GM19099 (cell line): ENCODE data around the gene KCNQ1.

ENCODE experiments used
- POLR2A ChIP-seq: IDR thresholded peaks from 3 replicates; pipeline ENCODE4 v1.6.1; 2011; ENCODE audit warnings: low read depth; ENCODE audit not compliant: insufficient read length; ENCODE audit errors: extremely low read depth

The KCNQ1 gene

DNA sequence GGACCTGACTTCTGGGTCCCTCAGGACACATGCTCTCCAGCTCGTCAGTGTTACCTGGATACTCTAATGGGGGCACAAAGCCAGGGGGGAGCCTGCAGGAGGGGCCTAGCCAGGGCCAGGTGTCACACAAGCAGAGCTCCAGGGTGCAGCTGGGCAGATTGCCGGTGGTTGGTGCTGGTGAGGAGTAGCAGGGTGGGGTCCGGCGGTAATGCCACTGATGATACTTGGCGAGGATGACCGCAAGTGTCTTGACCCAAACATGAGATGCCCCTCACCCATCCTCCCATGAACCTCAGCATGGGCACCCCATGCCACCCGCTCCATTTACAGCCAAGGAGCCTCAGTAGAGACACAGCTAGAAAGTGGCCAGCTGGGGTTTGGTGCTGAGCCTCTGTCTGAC, 270.1 kb downstream of the KCNQ1 start:
- TF ChIP-seq POLR2A: no peak

DNA sequence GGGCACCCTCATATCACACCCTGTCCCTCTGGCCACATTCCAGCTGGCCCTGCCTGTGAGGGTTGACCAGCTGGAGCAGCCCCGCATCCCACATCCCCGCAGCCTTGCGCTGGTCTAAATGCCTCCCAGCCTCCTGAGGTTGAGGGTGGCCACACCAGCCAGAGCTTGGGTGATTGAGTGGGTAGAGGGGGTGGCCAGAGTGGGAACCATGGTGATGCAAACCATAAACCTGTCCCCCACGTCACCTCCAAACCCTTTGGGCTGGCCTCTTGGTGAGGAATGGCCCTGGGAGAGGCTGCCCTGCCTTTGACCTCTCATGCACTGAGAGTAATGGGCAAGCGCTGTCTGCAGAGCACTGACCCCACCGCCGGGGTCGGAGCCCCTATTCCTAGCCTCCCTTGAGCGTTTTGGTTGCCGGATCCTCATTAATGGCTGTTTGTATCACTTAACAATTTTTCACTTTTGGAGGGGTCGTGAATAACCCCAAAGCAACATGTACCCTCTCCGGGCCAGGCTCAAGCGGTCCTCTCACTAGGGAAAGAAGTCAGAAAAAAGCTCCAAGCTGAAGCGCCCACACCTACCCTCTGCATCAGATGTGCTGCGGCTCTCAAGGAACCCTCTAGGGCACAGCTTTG, 271.0 kb downstream of the KCNQ1 start:
- no peak for TF ChIP-seq POLR2A

DNA sequence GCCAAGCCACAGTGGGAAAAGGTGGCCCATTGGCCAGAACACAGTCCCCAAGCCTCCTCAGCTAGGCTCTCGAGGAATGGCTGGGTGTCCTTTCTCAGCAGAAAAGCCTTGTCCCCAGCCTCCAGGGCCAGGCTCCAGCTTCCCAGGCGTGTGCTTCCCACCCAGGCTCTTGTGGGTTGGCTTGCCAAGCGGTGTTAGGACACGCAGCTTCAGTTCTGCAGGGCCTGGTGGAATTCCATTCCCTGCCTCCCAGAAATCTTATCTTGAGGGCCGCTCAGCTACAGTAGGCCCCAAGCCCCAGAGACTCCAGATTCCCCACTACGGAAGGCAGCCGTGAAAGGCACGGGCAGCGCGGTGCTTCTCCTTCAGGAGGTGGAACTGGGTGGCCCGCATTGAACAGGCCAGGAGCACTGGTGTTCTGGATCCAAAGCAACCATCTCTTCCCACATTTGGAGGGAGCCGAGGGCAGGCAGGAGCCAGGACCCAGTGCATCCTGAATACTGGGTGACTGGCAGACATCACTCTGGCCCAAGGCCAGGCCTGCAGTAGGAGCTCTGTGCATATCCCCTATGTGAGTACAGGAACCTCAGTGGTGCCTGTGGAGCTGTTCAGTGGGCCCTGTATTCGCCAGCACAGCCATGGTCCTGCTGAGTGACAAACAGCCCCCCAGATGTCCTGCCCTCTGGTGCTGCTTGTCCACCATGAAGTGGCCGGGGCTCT, 271.7 kb downstream of the KCNQ1 start:
- no peak for TF ChIP-seq POLR2A

DNA sequence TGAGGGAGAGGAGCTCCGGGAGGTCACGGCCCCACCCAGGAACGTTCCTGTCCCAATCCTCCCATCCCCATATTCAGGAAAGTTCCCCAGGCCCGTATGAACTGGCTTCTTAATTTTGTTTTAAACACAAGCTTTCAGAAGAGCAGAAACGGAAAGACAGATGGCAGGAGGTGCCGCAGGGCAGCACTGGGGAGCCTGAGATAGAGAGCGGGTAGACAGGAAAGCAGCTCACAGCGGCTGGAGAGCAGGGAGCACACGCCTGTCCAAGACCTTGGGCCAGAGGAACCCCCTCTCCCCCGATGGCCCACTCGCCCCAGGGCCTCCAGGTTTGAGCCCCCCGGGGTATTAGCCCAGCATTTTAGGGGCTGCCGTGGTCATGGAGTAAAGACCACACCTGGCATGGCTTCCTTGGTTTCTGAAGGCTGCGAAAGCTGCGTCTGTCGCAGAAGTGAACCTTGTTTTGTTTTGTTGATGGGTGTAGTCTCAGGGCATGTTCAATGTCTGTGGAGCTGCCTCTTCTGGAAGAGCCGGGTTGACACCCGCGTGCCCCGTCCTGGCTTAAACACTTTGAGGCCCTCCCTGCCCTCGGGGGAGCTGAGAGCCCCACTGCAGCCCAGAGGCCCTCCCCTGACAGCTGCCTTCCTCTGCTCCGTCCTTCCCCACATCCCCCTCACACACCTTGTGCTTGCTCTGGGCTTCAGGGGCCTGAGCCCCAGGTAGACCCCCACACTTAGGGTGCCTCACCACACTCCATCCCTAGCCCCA, 272.9 kb downstream of the KCNQ1 start:
- TF ChIP-seq POLR2A: no peak

DNA sequence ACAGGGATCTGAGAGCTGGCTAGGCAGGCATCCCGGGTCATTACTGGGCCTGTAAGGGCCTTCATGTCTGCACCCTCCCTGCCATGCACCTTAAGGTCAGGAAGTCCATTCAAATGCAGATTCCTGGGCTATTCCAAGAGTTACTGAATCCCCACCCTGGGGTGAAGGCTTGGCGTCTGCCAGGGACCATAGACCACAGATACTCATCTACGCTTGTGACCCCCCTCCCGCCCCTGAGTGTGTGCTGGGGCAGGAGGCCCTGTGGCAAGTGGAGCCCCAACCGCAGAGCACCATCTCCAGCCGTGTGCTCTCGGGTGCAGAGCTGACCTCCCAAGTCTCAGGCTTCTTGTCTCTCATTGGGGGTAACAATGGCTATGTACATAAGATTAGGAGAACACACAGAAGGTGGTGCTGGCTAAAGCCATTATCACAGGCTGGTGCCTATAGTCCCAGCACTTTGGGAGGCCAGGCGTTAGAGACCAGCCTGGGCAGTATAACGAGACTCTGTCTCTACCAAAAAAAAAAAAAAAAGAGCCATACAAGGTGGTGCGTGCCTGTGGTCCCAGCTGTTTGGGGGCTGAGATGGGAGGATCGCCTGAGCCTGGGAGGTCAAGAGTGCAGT, 274.1 kb downstream of the KCNQ1 start:
- no peak for TF ChIP-seq POLR2A

DNA sequence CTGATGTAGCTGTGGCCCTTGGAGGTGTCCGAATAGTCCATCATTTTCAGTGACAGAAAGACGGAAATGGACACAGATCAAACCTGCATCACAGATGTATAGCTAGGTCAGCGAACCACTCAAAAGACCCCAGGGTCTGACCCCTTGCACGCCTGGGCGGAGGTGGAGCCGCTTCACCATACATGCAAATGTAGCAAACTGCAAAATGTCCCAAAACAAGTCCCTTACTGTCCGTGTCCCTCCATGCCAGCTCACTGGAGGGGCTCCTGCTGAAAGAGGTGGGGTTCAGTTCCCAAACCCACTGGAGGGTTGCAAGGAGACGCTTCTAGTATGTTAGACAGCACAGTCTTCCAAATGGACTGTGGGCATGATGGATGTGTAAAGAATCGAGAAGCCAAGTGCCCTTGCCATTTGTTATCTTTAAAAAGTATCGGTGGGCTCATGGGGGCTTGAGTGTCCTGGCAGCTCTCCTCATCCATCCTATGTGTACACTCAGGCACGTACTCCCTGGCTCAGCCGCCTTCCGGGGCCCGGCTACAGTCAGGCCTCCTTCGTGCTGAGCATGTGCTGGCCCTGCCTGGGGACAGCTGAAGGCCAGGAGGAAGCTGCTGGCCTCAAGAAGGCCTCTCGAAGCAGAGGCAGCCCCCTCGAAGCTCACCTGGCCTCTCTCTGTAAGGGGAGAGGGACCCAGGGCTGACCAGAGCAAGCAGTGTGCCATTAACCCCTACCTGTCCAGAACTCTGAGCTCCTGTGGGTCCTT, 275.2 kb downstream of the KCNQ1 start:
- TF ChIP-seq POLR2A: no peak

DNA sequence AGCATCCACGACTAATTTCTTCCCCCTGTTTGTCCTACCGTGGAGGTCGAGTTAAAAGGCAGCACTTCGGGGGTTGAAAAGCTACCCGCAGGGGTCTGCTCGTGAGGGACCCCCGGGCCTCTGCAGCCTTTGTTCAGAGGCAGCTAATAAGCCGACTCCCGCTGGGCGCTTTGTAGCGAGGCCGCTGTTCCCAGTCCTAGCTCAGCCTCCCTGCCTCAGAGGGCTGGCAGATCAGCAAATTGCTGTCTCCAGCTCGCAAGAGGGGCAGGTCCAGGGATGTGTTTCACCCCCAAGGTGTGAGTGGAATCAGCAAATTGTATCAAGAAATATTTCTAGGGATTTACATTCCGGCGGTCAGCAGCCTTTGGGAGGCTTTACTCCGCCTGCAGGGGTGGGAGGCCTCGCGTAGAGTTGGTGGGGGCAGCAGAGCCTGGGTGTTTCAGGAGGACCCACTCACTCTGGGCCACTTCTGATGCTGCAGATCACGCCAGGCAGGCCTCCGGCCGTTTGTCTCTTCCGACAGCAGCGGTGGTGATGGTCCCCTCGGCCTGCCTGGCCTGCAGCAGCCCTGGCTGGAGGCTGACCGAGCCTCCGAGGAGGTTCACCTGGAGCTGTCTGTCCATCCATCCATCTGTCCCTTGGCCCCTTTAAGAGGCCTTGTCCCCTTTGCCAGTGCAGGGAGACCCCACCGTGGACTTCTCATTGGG, 276.6 kb downstream of the KCNQ1 start:
- TF ChIP-seq POLR2A: no peak

DNA sequence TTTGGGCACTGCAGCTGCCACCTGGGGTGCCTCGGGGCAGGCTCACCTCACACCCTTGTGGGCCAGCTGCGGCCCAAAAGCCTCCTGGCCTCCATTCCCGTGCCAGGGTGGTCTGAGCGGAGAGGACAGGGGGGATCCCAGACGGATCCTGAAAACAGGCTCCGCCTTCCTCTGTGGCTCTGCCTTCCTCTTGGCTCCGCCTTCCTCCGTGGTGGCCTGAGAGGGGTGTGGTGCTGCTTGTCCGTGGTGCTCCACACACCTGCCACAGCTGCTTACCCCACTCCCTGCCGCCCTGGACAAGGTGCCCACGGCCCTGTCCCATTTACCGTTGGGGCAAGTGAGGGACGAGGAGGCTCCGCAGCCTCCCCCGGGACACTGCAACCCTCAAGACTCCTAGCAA, 278.1 kb downstream of the KCNQ1 start:
- no peak for TF ChIP-seq POLR2A

DNA sequence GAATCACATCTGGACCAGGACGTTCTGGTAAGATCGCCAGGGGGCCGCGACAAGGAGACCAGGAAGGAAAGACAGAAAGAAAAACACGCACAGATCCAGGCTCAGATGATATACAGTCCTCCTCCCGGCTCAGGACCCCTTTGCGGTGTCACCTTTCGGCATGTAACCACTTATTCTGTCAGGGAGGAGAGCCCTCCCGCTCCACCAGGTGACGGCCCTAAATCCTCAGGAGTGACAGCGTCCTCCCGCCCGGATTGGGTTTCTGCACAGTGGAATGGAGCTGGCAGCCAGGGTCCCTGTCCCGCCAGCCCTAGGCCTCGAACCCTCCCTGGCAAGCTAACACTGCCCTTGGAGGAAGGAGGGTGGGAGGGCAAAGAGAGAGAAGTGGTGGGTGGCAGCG, 279.3 kb downstream of the KCNQ1 start:
- TF ChIP-seq POLR2A: no peak

DNA sequence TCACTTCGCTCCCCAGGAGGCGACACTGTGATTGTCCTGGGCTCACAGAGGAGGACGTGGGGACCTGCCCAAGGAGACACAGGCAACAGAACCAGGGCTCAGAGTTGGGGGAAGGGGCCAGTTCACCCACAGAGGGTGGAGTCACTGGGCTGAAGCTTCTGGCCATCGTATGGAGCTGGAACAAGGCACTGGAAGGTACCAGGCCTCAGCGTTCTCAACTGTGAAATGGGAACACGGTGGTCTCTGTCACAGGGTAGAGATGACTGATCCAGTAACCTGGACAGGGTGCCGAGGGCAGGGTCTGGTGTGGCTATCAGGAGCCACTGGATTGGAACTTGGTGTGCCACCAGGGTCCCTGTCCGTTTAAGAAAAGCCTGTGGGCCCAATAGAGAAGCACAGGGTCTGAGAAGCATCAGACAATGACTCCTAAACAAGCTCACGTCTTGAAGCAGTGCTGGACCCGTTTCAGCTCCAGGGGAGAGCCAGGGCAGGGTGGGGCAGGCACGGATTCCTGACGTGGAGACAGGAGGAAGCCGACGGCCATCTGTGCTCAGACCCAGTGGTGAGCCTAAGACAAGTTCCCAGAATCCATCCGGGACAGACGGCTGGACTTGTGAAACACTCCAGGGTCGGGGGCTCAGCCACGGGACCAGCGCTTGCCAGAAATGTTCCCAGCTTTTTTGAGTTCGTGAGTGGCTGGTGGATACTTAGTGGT, 280.0 kb downstream of the KCNQ1 start:
- no peak for TF ChIP-seq POLR2A

DNA sequence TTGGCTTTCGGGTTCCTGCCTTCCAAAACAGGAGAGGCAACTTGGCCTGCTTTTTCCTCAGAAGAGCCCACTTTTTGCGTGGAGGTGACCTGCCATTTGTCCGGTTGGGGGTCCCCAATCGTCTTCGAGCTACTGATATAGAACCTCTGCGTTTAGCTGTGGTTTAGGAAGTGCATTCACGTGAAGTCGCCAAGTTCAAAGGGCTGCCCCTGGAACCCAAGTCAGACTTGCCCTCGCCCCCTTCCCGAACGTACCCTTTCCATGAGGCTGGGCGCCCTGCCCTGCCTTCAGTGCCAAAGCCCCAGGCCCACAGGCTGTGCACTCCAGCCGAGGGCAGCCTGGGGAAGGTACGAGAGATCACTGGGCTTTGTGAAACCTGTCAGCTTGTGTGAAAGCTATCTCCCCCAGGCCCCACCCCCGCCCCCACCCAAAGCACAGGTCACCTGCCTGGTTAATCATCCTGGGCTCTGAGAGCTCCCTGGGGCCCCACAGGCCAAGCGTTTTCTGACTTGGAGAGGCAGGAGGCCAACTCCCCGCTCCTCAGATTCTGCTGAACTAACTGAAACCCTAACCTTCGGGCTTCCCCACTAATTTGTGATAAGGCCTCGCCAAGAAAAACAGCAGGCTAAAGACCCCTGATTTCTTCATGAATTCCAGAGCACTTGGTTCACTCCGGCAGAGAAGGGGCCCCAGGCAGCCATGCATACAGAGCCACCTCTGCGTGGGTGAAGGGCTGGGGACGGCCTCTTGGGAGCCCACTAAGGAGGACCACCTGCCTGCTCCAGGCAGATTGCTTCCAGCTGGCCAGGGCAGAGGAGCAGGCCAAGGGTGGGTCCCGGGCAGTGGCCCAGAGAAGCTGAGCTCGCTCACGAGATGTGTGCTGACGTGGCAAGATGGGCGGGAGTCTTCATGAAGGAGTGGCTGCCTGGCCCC, 280.8 kb downstream of the KCNQ1 start:
- no peak for TF ChIP-seq POLR2A

DNA sequence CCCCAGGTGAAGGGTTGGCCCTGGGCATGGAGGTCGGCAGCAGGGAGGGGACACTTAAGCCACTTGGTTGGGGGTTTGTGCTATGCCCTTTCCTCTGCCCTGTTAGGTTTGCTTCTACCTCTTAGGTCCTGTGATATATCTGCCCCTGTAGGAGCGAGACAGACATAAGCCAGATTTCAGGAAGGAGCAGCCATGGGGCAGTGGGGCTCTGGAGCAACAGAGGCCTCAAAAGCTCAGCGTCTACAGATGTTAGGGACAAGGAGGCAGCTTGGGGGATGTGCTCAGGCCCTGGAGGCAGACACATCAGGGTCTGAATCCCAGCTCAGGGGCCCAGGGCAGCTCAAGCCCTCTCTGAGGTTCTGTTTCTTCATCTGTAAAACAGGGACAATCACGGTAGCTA, 282.2 kb downstream of the KCNQ1 start:
- no peak for TF ChIP-seq POLR2A
